Measurements from ENCODE around the gene ADCY5.

Gene ADCY5

GRCh38 chr3:123284399-123285010 is 164.4 kb downstream of the ADCY5 start:
- TF ChIP-seq, protein P1, sequence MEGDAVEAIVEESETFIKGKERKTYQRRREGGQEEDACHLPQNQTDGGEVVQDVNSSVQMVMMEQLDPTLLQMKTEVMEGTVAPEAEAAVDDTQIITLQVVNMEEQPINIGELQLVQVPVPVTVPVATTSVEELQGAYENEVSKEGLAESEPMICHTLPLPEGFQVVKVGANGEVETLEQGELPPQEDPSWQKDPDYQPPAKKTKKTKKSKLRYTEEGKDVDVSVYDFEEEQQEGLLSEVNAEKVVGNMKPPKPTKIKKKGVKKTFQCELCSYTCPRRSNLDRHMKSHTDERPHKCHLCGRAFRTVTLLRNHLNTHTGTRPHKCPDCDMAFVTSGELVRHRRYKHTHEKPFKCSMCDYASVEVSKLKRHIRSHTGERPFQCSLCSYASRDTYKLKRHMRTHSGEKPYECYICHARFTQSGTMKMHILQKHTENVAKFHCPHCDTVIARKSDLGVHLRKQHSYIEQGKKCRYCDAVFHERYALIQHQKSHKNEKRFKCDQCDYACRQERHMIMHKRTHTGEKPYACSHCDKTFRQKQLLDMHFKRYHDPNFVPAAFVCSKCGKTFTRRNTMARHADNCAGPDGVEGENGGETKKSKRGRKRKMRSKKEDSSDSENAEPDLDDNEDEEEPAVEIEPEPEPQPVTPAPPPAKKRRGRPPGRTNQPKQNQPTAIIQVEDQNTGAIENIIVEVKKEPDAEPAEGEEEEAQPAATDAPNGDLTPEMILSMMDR (conservative IDR thresholded peaks at IDR 0.05; ENCODE audit: low read depth, low read length), result no peak
- no peak overlapping the region for H3K4me3 ChIP-seq (ENCODE audit: low read length)
- DNase-seq (ENCODE audit: low read depth), result no peak

GRCh38 chr3:123283657-123284398 is 165.1 kb downstream of the ADCY5 start:
- no peak overlapping the region for H3K4me3 ChIP-seq (ENCODE audit: low read length)
- TF ChIP-seq, protein P1 (conservative IDR thresholded peaks at IDR 0.05; ENCODE audit: low read depth, low read length), result no peak
- DNase-seq (ENCODE audit: low read depth), result no peak

- DNase-seq (ENCODE audit: low read depth), result no peak
- TF ChIP-seq, protein P1 (conservative IDR thresholded peaks at IDR 0.05; ENCODE audit: low read depth, low read length), result no peak
- no peak overlapping the region for H3K4me3 ChIP-seq (ENCODE audit: low read length)
These were observed 165.8 kb downstream of the ADCY5 start for GRCh38 chr3:123283074-123283473.

GRCh38 chr3:123282461-123282860 is 166.4 kb downstream of the ADCY5 start:
- no peak overlapping the region for H3K4me3 ChIP-seq (ENCODE audit: low read length)
- TF ChIP-seq, protein P1 (conservative IDR thresholded peaks at IDR 0.05; ENCODE audit: low read depth, low read length), result no peak
- no peak for DNase-seq (ENCODE audit: low read depth)

DNA sequence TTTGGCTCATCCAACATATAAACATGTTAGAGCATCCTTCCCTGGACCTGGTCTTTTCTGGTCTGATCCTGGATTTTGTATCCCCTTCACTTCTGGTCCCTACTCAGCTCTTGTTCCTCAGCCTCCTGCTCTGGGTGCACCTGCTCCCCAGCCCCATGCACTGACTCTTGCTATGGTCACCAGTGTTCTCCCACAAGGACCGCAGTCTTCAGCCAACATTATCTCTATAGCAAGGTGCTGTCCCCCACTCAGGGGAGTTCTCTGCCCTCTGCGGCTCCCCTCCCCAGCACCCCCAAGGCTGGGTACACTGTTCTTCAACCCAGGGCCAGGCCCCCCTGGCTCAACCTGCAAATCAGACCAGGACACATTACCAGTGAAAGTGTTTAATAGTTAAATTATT is 167.0 kb downstream of the ADCY5 start:
- no peak for DNase-seq (ENCODE audit: low read depth)
- TF ChIP-seq, protein P1 (conservative IDR thresholded peaks at IDR 0.05; ENCODE audit: low read depth, low read length), result no peak
- no peak overlapping the region for H3K4me3 ChIP-seq (ENCODE audit: low read length)

GRCh38 chr3:123281406-123281805 is 167.5 kb downstream of the ADCY5 start:
- TF ChIP-seq, protein P1 (conservative IDR thresholded peaks at IDR 0.05; ENCODE audit: low read depth, low read length), result no peak
- no peak for DNase-seq (ENCODE audit: low read depth)
- no peak overlapping the region for H3K4me3 ChIP-seq (ENCODE audit: low read length)

- TF ChIP-seq, protein P1 (conservative IDR thresholded peaks at IDR 0.05; ENCODE audit: low read depth, low read length), result no peak
- no peak for DNase-seq (ENCODE audit: low read depth)
These were observed 169.8 kb downstream of the ADCY5 start for GRCh38 chr3:123279121-123279520.

More at GRCh38 chr3:123279121-123279520, 169.8 kb downstream of the ADCY5 start:
- no peak overlapping the region for H3K4me3 ChIP-seq (ENCODE audit: low read length)
